GM18868 (cell line): ENCODE results near the gene PSIP1.
"Not testable (repeated sequence)": the region's sequence is repeated elsewhere in the genome, so short reads cannot be mapped to it uniquely, and the experiment has no call there.

Source experiments
- ATAC-seq: cut with Tn5 transposase; IDR thresholded peaks from one replicate; pipeline ENCODE4 v1.9.1; 2021; ENCODE audit warnings: mild to moderate bottlenecking, moderate library complexity; ENCODE audit not compliant: unreplicated experiment

Gene PSIP1

GRCh38 chr9:15510789-15511575 is at the start of gene PSIP1:
Gene PSIP1, minus strand, starts transcription at chr9:15510970. Its CDS starts 782 bp downstream, at chr9:15510188.
- peak; percentile 76 for ATAC-seq

GRCh38 chr9:15553528-15553898 is 42.7 kb upstream of the PSIP1 start:
- ATAC-seq, result peak; percentile 25

- ATAC-seq, result peak; percentile 81
Measured at GRCh38 chr9:15552636-15553527, 42.1 kb upstream of the PSIP1 start, which contains the start of gene CCDC171. Gene CCDC171, plus strand, starts transcription at chr9:15553043. Its CDS starts 11,046 bp downstream, at chr9:15564089.

- ATAC-seq, result no peak
Measured at GRCh38 chr9:15549611-15550010, 38.8 kb upstream of the PSIP1 start.

GRCh38 chr9:15543047-15543813 is 32.5 kb upstream of the PSIP1 start:
- no peak for ATAC-seq

- ATAC-seq, result no peak
Measured at GRCh38 chr9:15542624-15543023, 31.9 kb upstream of the PSIP1 start.

GRCh38 chr9:15541872-15542271 is 31.1 kb upstream of the PSIP1 start:
- peak; percentile 53 for ATAC-seq

GRCh38 chr9:15531380-15531779 is 20.6 kb upstream of the PSIP1 start:
- peak; percentile 25 for ATAC-seq

GRCh38 chr9:15529566-15530324 is 19.0 kb upstream of the PSIP1 start:
- peak; percentile 85 for ATAC-seq

- ATAC-seq, result not testable (repeated sequence)
Measured at GRCh38 chr9:15527035-15527434, 16.3 kb upstream of the PSIP1 start.

- ATAC-seq, result no peak
Measured at GRCh38 chr9:15525958-15526357, 15.2 kb upstream of the PSIP1 start.

- no peak for ATAC-seq
Measured at GRCh38 chr9:15524845-15525455, 14.2 kb upstream of the PSIP1 start.

- ATAC-seq, result no peak
Measured at GRCh38 chr9:15522130-15522755, 11.5 kb upstream of the PSIP1 start.

- ATAC-seq, result no peak
Measured at GRCh38 chr9:15521254-15521653, 10.5 kb upstream of the PSIP1 start.

GRCh38 chr9:15519831-15520230 is 9.1 kb upstream of the PSIP1 start:
- no peak for ATAC-seq

- no peak for ATAC-seq
Measured at GRCh38 chr9:15513335-15513734, 2.6 kb upstream of the PSIP1 start.

- ATAC-seq, result no peak
Measured at GRCh38 chr9:15512889-15513288, 2.1 kb upstream of the PSIP1 start.

- ATAC-seq, result peak; percentile 24
Measured at GRCh38 chr9:15512204-15512603, 1.4 kb upstream of the PSIP1 start.
